ENCODE data around the gene DCAF6.

DNA sequence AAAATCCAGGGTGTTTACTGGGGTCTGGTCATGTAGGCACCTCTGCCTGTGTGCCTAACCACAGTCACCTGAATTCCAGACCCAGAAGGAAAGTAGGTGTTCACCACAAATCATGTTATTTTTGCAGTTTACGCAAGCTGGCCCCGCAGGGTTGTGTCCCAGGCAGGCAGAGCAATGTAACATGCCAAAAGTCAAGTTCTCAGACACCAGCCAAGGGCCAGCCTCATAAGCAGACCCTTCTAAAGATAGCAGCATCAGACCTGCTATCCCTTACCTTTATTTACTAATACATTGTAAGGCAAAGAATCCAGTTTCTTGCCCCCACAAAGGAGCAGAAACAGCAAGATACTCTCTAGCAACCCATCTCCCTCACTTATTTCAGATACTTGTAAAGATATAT is 117.2 kb downstream of the DCAF6 start:
- TF ChIP-seq EZH2 (IDR thresholded peaks at IDR 0.05; ENCODE audit: borderline replicate concordance, low read length): no peak
- TF ChIP-seq, protein P1, sequence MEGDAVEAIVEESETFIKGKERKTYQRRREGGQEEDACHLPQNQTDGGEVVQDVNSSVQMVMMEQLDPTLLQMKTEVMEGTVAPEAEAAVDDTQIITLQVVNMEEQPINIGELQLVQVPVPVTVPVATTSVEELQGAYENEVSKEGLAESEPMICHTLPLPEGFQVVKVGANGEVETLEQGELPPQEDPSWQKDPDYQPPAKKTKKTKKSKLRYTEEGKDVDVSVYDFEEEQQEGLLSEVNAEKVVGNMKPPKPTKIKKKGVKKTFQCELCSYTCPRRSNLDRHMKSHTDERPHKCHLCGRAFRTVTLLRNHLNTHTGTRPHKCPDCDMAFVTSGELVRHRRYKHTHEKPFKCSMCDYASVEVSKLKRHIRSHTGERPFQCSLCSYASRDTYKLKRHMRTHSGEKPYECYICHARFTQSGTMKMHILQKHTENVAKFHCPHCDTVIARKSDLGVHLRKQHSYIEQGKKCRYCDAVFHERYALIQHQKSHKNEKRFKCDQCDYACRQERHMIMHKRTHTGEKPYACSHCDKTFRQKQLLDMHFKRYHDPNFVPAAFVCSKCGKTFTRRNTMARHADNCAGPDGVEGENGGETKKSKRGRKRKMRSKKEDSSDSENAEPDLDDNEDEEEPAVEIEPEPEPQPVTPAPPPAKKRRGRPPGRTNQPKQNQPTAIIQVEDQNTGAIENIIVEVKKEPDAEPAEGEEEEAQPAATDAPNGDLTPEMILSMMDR (IDR thresholded peaks at IDR 0.05; ENCODE audit: low read length): no peak
